Measurements from ENCODE around the gene TMEM116.
"Not testable (repeated sequence)": the region's sequence is repeated elsewhere in the genome, so short reads cannot be mapped to it uniquely, and the experiment has no call there.

GRCh38 chr12:112036614-112037013 is 23.6 kb upstream of the TMEM116 start:
- TF ChIP-seq MYC (IDR thresholded peaks at IDR 0.05; ENCODE audit: insufficient read depth, insufficient read length, insufficient replicate concordance, low read length, severe bottlenecking); POLR2A (IDR thresholded peaks at IDR 0.05; ENCODE audit: low read depth, low read length); CTCF (IDR thresholded peaks at IDR 0.05 in 2 of 3, conservative IDR thresholded peaks at IDR 0.05 in 1 of 3; ENCODE audit: control insufficient read depth in 2 of 3, extremely low read depth in 1 of 3, insufficient read depth in 1 of 3, low read depth in 3 of 3, low read length in 3 of 3); CBX5 (IDR thresholded peaks at IDR 0.05; ENCODE audit: low read depth); POLR2AphosphoS5 (IDR thresholded peaks at IDR 0.05; ENCODE audit: low read length); EZH2 (IDR thresholded peaks at IDR 0.05; ENCODE audit: borderline replicate concordance, control insufficient read depth, low read depth, low read length); ZNF207 (IDR thresholded peaks at IDR 0.05; ENCODE audit: borderline replicate concordance); NR2C2 (IDR thresholded peaks at IDR 0.05; ENCODE audit: borderline replicate concordance, control insufficient read depth, insufficient read length, low read depth); E2F4 (IDR thresholded peaks at IDR 0.05; ENCODE audit: low read depth, low read length); REST (IDR thresholded peaks at IDR 0.05; ENCODE audit: low read depth, low read length); KDM1A (IDR thresholded peaks at IDR 0.05; ENCODE audit: borderline replicate concordance); TCF12 (IDR thresholded peaks at IDR 0.05; ENCODE audit: low read depth, low read length); SIN3A (IDR thresholded peaks at IDR 0.05; ENCODE audit: low read depth, low read length): not testable (repeated sequence)

Measured in GM12878 (cell line).